Naive B cell (primary cell): ENCODE results near the gene ERN1. TPM values are rescaled to one million over a fixed set of nuclear protein-coding genes. Genes with fewer than 3 reads are reported as not detected.

ENCODE experiments used
- ATAC-seq, 2 donors: fragments of 150-1000 bp; cut with Tn5 transposase; 2 replicates each; pipeline ENCODE4 v1.10.0; 2021; ENCODE audit warnings: low read depth in 2 of 2, mild to moderate bottlenecking in 2 of 2, moderate library complexity in 2 of 2
- DNase-seq: peaks from one replicate; pipeline ENCODE4 v3.0.0; 2022
- H3K27ac Mint-ChIP-seq, 6 donors: one replicate each; pipeline ENCODE4 v1.8.0; 2020 to 2022; ENCODE audit warnings: mild to moderate bottlenecking in 6 of 6, mixed read lengths in 6 of 6, moderate library complexity in 5 of 6, inconsistent platforms in 2 of 6
- H3K27me3 Mint-ChIP-seq, 3 donors: one replicate each; pipeline ENCODE4 v1.8.0; 2021 to 2022; ENCODE audit warnings: mixed read lengths in 3 of 3, mild to moderate bottlenecking in 1 of 3
- H3K36me3 Mint-ChIP-seq, 2 donors: one replicate each; pipeline ENCODE4 v1.8.0; 2020 to 2022; ENCODE audit warnings: mixed read lengths in 2 of 2, inconsistent platforms in 1 of 2, mild to moderate bottlenecking in 1 of 2
- H3K4me1 Mint-ChIP-seq, 3 donors: one replicate each; pipeline ENCODE4 v1.8.0; 2020 to 2022; ENCODE audit warnings: mixed read lengths in 3 of 3, inconsistent platforms in 1 of 3, mild to moderate bottlenecking in 1 of 3, moderate library complexity in 1 of 3
- H3K4me3 Mint-ChIP-seq, 8 donors: one replicate each; pipeline ENCODE4 v1.8.0; 2020 to 2022; ENCODE audit warnings: mild to moderate bottlenecking in 8 of 8, mixed read lengths in 8 of 8, moderate library complexity in 8 of 8, inconsistent platforms in 2 of 8
- H3K9me3 Mint-ChIP-seq, 7 donors: one replicate each; pipeline ENCODE4 v1.8.0; 2020 to 2022; ENCODE audit warnings: mixed read lengths in 7 of 7, mild to moderate bottlenecking in 5 of 7, inconsistent platforms in 2 of 7, moderate library complexity in 1 of 7
- polyA plus RNA-seq, 6 donors: library from polyadenylated mRNA; unstranded; fragments of 300-500 nt; fragmentation: Illumina TruSeq; gene quantifications; one replicate each; pipeline ENCODE4 v1.2.3, GENCODE V29; 2021; ENCODE audit warnings: low read depth in 6 of 6

The ERN1 gene
- polyA plus RNA-seq, 6 donors from 2014 or later: 2.2 to 5.1 (median 4.2) TPM

GRCh38 chr17:64103391-64104364 is 26.3 kb downstream of the ERN1 start:
- ATAC-seq: no peak
- Mint-ChIP-seq H3K4me1 (no peaks in the 10 kb centered on the region), H3K4me3 (no peak overlapping the region), H3K9me3 (no peaks in the 10 kb centered on the region), H3K27me3 (no peaks in the 10 kb centered on the region), H3K27ac (peak overlapping the region in 1 of 6 donors; percentile 39), H3K36me3 (no peaks in the 10 kb centered on the region)
- no peak for DNase-seq

GRCh38 chr17:64102627-64103390 is 27.1 kb downstream of the ERN1 start:
- Mint-ChIP-seq H3K36me3 (no peaks in the 10 kb centered on the region), H3K9me3 (no peaks in the 10 kb centered on the region), H3K27me3 (no peaks in the 10 kb centered on the region), H3K27ac (peak overlapping the region in 1 of 6 donors; percentile 39), H3K4me1 (no peaks in the 10 kb centered on the region), H3K4me3 (no peak overlapping the region)
- ATAC-seq (no peak), DNase-seq (no peak)

GRCh38 chr17:64099543-64099942 is 30.4 kb downstream of the ERN1 start:
- H3K27me3 Mint-ChIP-seq: no peaks in the 10 kb centered on the region
- H3K27ac Mint-ChIP-seq: no peak overlapping the region
- no peaks in the 10 kb centered on the region for H3K9me3 Mint-ChIP-seq
- ATAC-seq (no peak), DNase-seq (no peak)
- H3K4me1 Mint-ChIP-seq: peaks cover 0 to 8% (median 3%) of the 10 kb centered on the region in 3 donors
- no peak overlapping the region for H3K4me3 Mint-ChIP-seq
- H3K36me3 Mint-ChIP-seq: peaks cover 0 to 4% of the 10 kb centered on the region in 2 donors

- DNase-seq: no peak
- Mint-ChIP-seq H3K36me3 (peaks cover 0 to 4% of the 10 kb centered on the region in 2 donors), H3K9me3 (no peaks in the 10 kb centered on the region), H3K27me3 (no peaks in the 10 kb centered on the region), H3K27ac (no peak overlapping the region), H3K4me1 (peaks cover 0 to 8% (median 3%) of the 10 kb centered on the region in 3 donors), H3K4me3 (no peak overlapping the region)
- no peak for ATAC-seq
These were observed 32.6 kb downstream of the ERN1 start for GRCh38 chr17:64097196-64097936.

- DNase-seq (no peak), ATAC-seq (no peak)
- Mint-ChIP-seq H3K27ac (peak overlapping the region in 1 of 6 donors; percentile 75), H3K9me3 (no peaks in the 10 kb centered on the region), H3K27me3 (no peaks in the 10 kb centered on the region), H3K4me1 (peaks cover 3 to 8% (median 8%) of the 10 kb centered on the region in 3 donors), H3K36me3 (peaks cover 0 to 4% of the 10 kb centered on the region in 2 donors), H3K4me3 (no peak overlapping the region)
These were observed 33.9 kb downstream of the ERN1 start for GRCh38 chr17:64096037-64096436.

- H3K36me3 Mint-ChIP-seq: peaks cover 0 to 4% of the 10 kb centered on the region in 2 donors
- DNase-seq (no peak), ATAC-seq (no peak)
- peak overlapping the region in 4 of 6 donors; percentile 44 to 62 (median 50) for H3K27ac Mint-ChIP-seq
- no peaks in the 10 kb centered on the region for H3K9me3 Mint-ChIP-seq
- no peak overlapping the region for H3K4me3 Mint-ChIP-seq
- peaks cover 3 to 9% (median 8%) of the 10 kb centered on the region in 3 donors for H3K4me1 Mint-ChIP-seq
- H3K27me3 Mint-ChIP-seq: no peaks in the 10 kb centered on the region
These were observed 34.6 kb downstream of the ERN1 start for GRCh38 chr17:64095144-64095882.

- no peak overlapping the region for H3K4me3 Mint-ChIP-seq
- DNase-seq (no peak), ATAC-seq (no peak)
- H3K27ac Mint-ChIP-seq: no peak overlapping the region
- peaks cover 0 to 4% of the 10 kb centered on the region in 2 donors for H3K36me3 Mint-ChIP-seq
- H3K27me3 Mint-ChIP-seq: no peaks in the 10 kb centered on the region
- H3K9me3 Mint-ChIP-seq: no peaks in the 10 kb centered on the region
- H3K4me1 Mint-ChIP-seq: peaks cover 3 to 9% (median 8%) of the 10 kb centered on the region in 3 donors
These were observed 35.5 kb downstream of the ERN1 start for GRCh38 chr17:64094412-64094811.

- Mint-ChIP-seq H3K4me1 (peaks cover 3 to 9% (median 8%) of the 10 kb centered on the region in 3 donors), H3K27ac (no peak overlapping the region), H3K36me3 (peaks cover 0 to 4% of the 10 kb centered on the region in 2 donors), H3K27me3 (no peaks in the 10 kb centered on the region), H3K4me3 (no peak overlapping the region), H3K9me3 (no peaks in the 10 kb centered on the region)
- no peak for ATAC-seq
- DNase-seq: no peak
These were observed 36.9 kb downstream of the ERN1 start for GRCh38 chr17:64092952-64093451.

- no peaks in the 10 kb centered on the region for H3K9me3 Mint-ChIP-seq
- no peak for ATAC-seq
- no peaks in the 10 kb centered on the region for H3K27me3 Mint-ChIP-seq
- DNase-seq: no peak
- peaks cover 3 to 9% (median 8%) of the 10 kb centered on the region in 3 donors for H3K4me1 Mint-ChIP-seq
- H3K4me3 Mint-ChIP-seq: no peak overlapping the region
- no peak overlapping the region for H3K27ac Mint-ChIP-seq
- H3K36me3 Mint-ChIP-seq: peaks cover 0 to 4% of the 10 kb centered on the region in 2 donors
These were observed 37.8 kb downstream of the ERN1 start for GRCh38 chr17:64092113-64092512.

- no peaks in the 10 kb centered on the region for H3K27me3 Mint-ChIP-seq
- peaks cover 3 to 9% (median 8%) of the 10 kb centered on the region in 3 donors for H3K4me1 Mint-ChIP-seq
- ATAC-seq: no peak
- peaks cover 0 to 2% of the 10 kb centered on the region in 2 donors for H3K36me3 Mint-ChIP-seq
- H3K9me3 Mint-ChIP-seq: no peaks in the 10 kb centered on the region
- H3K27ac Mint-ChIP-seq: peak overlapping the region in 2 of 6 donors; percentile 39 to 44
- DNase-seq: no peak
- no peak overlapping the region for H3K4me3 Mint-ChIP-seq
These were observed 38.4 kb downstream of the ERN1 start for GRCh38 chr17:64091571-64091970.

- Mint-ChIP-seq H3K4me3 (no peak overlapping the region), H3K4me1 (peaks cover 3 to 9% (median 8%) of the 10 kb centered on the region in 3 donors), H3K36me3 (no peaks in the 10 kb centered on the region), H3K27me3 (no peaks in the 10 kb centered on the region), H3K9me3 (no peaks in the 10 kb centered on the region), H3K27ac (peak overlapping the region in 1 of 6 donors; percentile 44)
- DNase-seq: no peak
- no peak for ATAC-seq
These were observed 38.8 kb downstream of the ERN1 start for GRCh38 chr17:64091116-64091515.

- Mint-ChIP-seq H3K36me3 (no peaks in the 10 kb centered on the region), H3K4me3 (no peak overlapping the region), H3K27ac (no peak overlapping the region), H3K4me1 (peaks cover 0 to 9% (median under 1%) of the 10 kb centered on the region in 3 donors), H3K27me3 (no peaks in the 10 kb centered on the region), H3K9me3 (no peaks in the 10 kb centered on the region)
- no peak for DNase-seq
- no peak for ATAC-seq
These were observed 39.8 kb downstream of the ERN1 start for GRCh38 chr17:64090144-64090543.
